PC-3 (cell line): ENCODE measurements around the gene FOXP4. TPM values are rescaled to one million over a fixed set of nuclear protein-coding genes. Genes with fewer than 3 reads are reported as not detected.

Experiments used
- ATAC-seq: fragments of 200-7000 bp; cut with Tn5 transposase; 2 replicates; pipeline ENCODE4 v1.9.1; 2020; ENCODE audit warnings: mild to moderate bottlenecking, moderate library complexity
- BruUV-seq: library from RNA; stranded (reverse); fragments of 400-500 nt; replicated peaks from 2 replicates; lab custom pipeline; 2021; lab: Mats Ljungman, UMichigan
- CTCF ChIA-PET: fragments of 300-600 bp; sonication (Branson Sonifier 250); formaldehyde crosslinking; loops from one replicate; lab custom pipeline; 2022; ENCODE audit warnings: antibody characterized with exemption; lab: Charles Lee
- POLR2A ChIA-PET: fragments of 300-600 bp; sonication (Branson Sonifier 250); formaldehyde crosslinking; loops from one replicate; lab custom pipeline; 2022; ENCODE audit warnings: antibody characterized with exemption; ENCODE audit not compliant: unreplicated experiment; lab: Charles Lee
- DNase-seq: peaks from one replicate; pipeline ENCODE4 v3.0.0-alpha.2; 2015
- H2AFZ ChIP-seq: fragments of 300-600 bp; sonication (generic); 2 replicates; pipeline ENCODE4 v1.6.0; 2016; ENCODE audit warnings: antibody characterized with exemption, low read length
- H3F3A ChIP-seq: fragments of 300-600 bp; sonication (generic); one replicate; pipeline ENCODE4 v1.6.0; 2017; ENCODE audit warnings: antibody characterized with exemption, low read length, control low read depth, mild to moderate bottlenecking; ENCODE audit not compliant: unreplicated experiment
- H3K27ac ChIP-seq: fragments of 300-600 bp; sonication (generic); 2 replicates; pipeline ENCODE4 v1.5.1; 2016; ENCODE audit warnings: mild to moderate bottlenecking, low read length
- H3K27me3 ChIP-seq: fragments of 300-600 bp; sonication (generic); 2 replicates; pipeline ENCODE4 v1.6.1; 2016; ENCODE audit warnings: low read length, mixed read lengths
- H3K36me3 ChIP-seq: fragments of 300-600 bp; sonication (generic); 2 replicates; pipeline ENCODE4 v1.6.1; 2016; ENCODE audit warnings: low read depth, mixed run types, low read length, mixed read lengths
- H3K4me1 ChIP-seq: fragments of 300-600 bp; sonication (generic); 2 replicates; pipeline ENCODE4 v1.5.1; 2016; ENCODE audit warnings: low read length; ENCODE audit not compliant: insufficient read depth
- H3K4me2 ChIP-seq: fragments of 300-600 bp; sonication (generic); 2 replicates; pipeline ENCODE4 v1.6.0; 2016; ENCODE audit warnings: low read length
- H3K4me3 ChIP-seq: fragments of 300-600 bp; sonication (generic); 2 replicates; pipeline ENCODE4 v1.5.1; 2016; ENCODE audit warnings: mild to moderate bottlenecking, low read length, mixed read lengths
- H3K79me2 ChIP-seq: fragments of 300-600 bp; sonication (generic); 2 replicates; pipeline ENCODE4 v1.6.1; 2017; ENCODE audit warnings: low read length, mixed read lengths
- H3K9ac ChIP-seq: fragments of 300-600 bp; sonication (generic); 2 replicates; pipeline ENCODE4 v1.6.0; 2016; ENCODE audit warnings: mild to moderate bottlenecking, low read length
- H3K9me2 ChIP-seq: fragments of 300-600 bp; sonication (generic); replicated peaks from 2 replicates; pipeline ENCODE4 v1.6.1; 2016; ENCODE audit warnings: mixed run types, low read length, mixed read lengths
- H3K9me3 ChIP-seq: fragments of 300-600 bp; sonication (generic); 2 replicates; pipeline ENCODE4 v1.6.1; 2016; ENCODE audit warnings: low read length, mixed read lengths
- H4K20me1 ChIP-seq: fragments of 300-600 bp; sonication (generic); 2 replicates; pipeline ENCODE4 v1.6.1; 2016; ENCODE audit warnings: low read length, mixed read lengths
- CTCF ChIP-seq: fragments of 300-600 bp; sonication (generic); conservative IDR thresholded peaks from 2 replicates; pipeline ENCODE4 v1.5.1; 2017; ENCODE audit warnings: antibody characterized with exemption, low read depth, mild to moderate bottlenecking, low read length
- EZH2 ChIP-seq: fragments of 300-600 bp; sonication (generic); IDR thresholded peaks from one replicate; pipeline ENCODE4 v1.6.1; 2017; ENCODE audit warnings: antibody characterized with exemption, mild to moderate bottlenecking, low read length; ENCODE audit not compliant: unreplicated experiment
- EZH2phosphoT487 ChIP-seq: fragments of 300-600 bp; sonication (generic); IDR thresholded peaks from 2 replicates; pipeline ENCODE4 v1.6.1; 2018; ENCODE audit warnings: mild to moderate bottlenecking, antibody characterized with exemption, low read length, borderline replicate concordance
- intact Hi-C: fragments of 100-400 bp; cut with micrococcal nuclease; formaldehyde crosslinking; loops from 2 replicates; pipeline ENCODE4 v1.9.0; 2023
- total RNA-seq: library from RNA; depleted of rRNA; stranded (reverse); fragments of >200 nt; gene quantifications from 2 replicates; pipeline ENCODE4 v1.2.3, GENCODE V29; 2014

FOXP4 gene
- total RNA-seq, 1 experiment from 2014 or later: 6.7 TPM

- TF ChIP-seq CTCF: no peak
- TF ChIP-seq EZH2: no peak
- TF ChIP-seq EZH2phosphoT487: no peak
- no peak overlapping the region for H3K4me3 ChIP-seq
- intact Hi-C loops: no loop called here
- H4K20me1 ChIP-seq: 0 out of 2 replicates have a peak, but pooled peaks cover 5% of the 10 kb centered on the region
- no peaks in the 10 kb centered on the region for H3K9me2 ChIP-seq
- CTCF ChIA-PET: no interaction called here
- no peak for ATAC-seq
- BruUV-seq: no TSS peak
- no peaks in the 10 kb centered on the region for H3K9me3 ChIP-seq
- H3K79me2 ChIP-seq: 0 out of 2 replicates have a peak, but pooled peaks cover 4% of the 10 kb centered on the region
- H3K27me3 ChIP-seq: no peaks in the 10 kb centered on the region
- no peaks in the 10 kb centered on the region for H3F3A ChIP-seq
- no peak for DNase-seq
- no peak overlapping the region for H3K9ac ChIP-seq
- no peaks in the 10 kb centered on the region for H3K4me1 ChIP-seq
- POLR2A ChIA-PET: no interaction called here
- H3K27ac ChIP-seq: no peak overlapping the region
- no peaks in the 10 kb centered on the region for H3K36me3 ChIP-seq
- no peak overlapping the region for H2AFZ ChIP-seq
- H3K4me2 ChIP-seq: no peak overlapping the region
Observed at GRCh38 chr6:41559655-41560427, 13.7 kb downstream of the FOXP4 start.

GRCh38 chr6:41560431-41561192, 14.4 kb downstream of the FOXP4 start:
- intact Hi-C loops: no loop called here
- Histone ChIP-seq H3K27ac (no peak overlapping the region), H3K79me2 (0 out of 2 replicates have a peak, but pooled peaks cover 4% of the 10 kb centered on the region), H3K9me2 (no peaks in the 10 kb centered on the region), H3K27me3 (no peaks in the 10 kb centered on the region), H3K4me3 (no peak overlapping the region), H3K4me2 (no peak overlapping the region), H3K36me3 (peaks cover under 1% of the 10 kb centered on the region; the same call in 1 of the 2 replicates), H3F3A (no peaks in the 10 kb centered on the region), H4K20me1 (0 out of 2 replicates have a peak, but pooled peaks cover 5% of the 10 kb centered on the region), H3K9ac (no peak overlapping the region), H3K9me3 (no peaks in the 10 kb centered on the region), H3K4me1 (no peaks in the 10 kb centered on the region), H2AFZ (no peak overlapping the region)
- no TSS peak for BruUV-seq
- no peak for ATAC-seq
- TF ChIP-seq CTCF (no peak), EZH2phosphoT487 (no peak), EZH2 (no peak)
- ChIA-PET POLR2A (no interaction called here), CTCF (no interaction called here)
- no peak for DNase-seq
